ENCODE results near the gene CRB2.

The CRB2 gene

DNA sequence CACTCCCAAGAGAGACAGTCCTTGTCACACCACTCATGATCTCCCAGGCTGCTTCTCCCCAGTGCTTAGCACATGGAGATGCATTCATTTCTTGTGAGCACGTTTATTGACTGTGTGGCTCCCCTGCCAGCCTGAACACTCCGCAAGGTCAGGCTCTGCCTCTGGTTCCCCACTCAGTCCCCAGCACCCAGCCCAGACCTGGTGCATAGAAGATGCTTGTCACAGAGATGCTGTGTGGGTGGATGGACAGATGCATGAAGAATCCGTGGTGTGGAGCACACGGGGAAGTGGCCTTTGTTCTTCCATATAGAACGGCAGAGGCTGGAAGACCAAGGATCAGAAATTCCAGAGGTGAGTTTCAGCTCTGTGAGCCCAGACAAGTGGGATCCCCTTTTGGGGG lies 13.8 kb upstream of the CRB2 start:
- no peaks in the 10 kb centered on the region for H3K9me3 Mint-ChIP-seq
- H3K27ac Mint-ChIP-seq, result peak overlapping the region; percentile 54 to 82 (median 56)
- H3K36me3 Mint-ChIP-seq (ENCODE audit: low read depth), result no peaks in the 10 kb centered on the region
- peaks cover 9% of the 10 kb centered on the region for H3K27me3 Mint-ChIP-seq (ENCODE audit: low read depth)
- peaks cover 41% of the 10 kb centered on the region for H3K4me1 Mint-ChIP-seq
- no peak overlapping the region for H3K4me3 Mint-ChIP-seq
- TF ChIP-seq, protein P1, sequence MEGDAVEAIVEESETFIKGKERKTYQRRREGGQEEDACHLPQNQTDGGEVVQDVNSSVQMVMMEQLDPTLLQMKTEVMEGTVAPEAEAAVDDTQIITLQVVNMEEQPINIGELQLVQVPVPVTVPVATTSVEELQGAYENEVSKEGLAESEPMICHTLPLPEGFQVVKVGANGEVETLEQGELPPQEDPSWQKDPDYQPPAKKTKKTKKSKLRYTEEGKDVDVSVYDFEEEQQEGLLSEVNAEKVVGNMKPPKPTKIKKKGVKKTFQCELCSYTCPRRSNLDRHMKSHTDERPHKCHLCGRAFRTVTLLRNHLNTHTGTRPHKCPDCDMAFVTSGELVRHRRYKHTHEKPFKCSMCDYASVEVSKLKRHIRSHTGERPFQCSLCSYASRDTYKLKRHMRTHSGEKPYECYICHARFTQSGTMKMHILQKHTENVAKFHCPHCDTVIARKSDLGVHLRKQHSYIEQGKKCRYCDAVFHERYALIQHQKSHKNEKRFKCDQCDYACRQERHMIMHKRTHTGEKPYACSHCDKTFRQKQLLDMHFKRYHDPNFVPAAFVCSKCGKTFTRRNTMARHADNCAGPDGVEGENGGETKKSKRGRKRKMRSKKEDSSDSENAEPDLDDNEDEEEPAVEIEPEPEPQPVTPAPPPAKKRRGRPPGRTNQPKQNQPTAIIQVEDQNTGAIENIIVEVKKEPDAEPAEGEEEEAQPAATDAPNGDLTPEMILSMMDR (IDR thresholded peaks at IDR 0.05; ENCODE audit: unreplicated experiment in 3 of 3), result no peak

DNA sequence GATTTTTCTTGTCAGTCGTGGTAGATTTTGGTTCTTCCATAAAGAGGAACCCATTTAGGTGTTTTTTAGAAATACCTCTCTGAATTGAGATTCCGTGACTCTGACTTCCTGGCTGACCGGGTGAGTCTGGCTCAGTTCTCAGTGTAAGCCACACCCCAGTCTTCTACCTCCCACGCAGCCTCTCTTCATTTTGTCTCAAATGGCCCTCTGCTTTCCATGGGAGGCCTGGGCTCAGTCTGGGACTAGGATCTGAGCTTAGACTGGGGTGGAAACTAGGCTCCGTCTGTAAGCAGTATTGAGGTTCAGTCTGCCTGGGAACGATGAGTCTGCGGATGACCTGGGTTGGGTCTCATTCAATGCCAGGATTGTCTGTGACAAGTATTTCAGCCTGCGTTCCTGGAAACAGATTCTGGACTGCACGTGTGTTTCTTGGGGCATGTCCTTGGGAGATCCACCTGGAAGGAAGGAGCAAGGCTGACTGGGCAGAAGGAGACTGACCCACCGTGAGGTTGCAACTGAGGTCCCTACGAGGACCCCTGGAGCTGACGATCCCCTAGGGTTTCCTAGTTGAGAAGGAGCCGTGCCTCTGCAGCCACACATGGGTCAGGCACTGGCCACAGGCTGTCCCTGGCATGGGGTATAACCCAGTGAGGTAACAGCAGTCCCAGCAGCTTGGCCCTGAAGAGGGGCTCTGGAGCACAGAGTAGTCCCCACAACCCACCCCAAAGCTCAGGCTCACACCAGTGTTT lies 12.4 kb upstream of the CRB2 start:
- TF ChIP-seq, protein P1 (IDR thresholded peaks at IDR 0.05; ENCODE audit: unreplicated experiment in 3 of 3), result no peak
- H3K27me3 Mint-ChIP-seq (ENCODE audit: low read depth), result peaks cover 5% of the 10 kb centered on the region
- H3K27ac Mint-ChIP-seq, result peak overlapping the region in 2 of 3 experiments; percentile 22 to 36
- no peak overlapping the region for H3K4me3 Mint-ChIP-seq
- no peaks in the 10 kb centered on the region for H3K36me3 Mint-ChIP-seq (ENCODE audit: low read depth)
- no peaks in the 10 kb centered on the region for H3K9me3 Mint-ChIP-seq
- peaks cover 41% of the 10 kb centered on the region for H3K4me1 Mint-ChIP-seq

DNA sequence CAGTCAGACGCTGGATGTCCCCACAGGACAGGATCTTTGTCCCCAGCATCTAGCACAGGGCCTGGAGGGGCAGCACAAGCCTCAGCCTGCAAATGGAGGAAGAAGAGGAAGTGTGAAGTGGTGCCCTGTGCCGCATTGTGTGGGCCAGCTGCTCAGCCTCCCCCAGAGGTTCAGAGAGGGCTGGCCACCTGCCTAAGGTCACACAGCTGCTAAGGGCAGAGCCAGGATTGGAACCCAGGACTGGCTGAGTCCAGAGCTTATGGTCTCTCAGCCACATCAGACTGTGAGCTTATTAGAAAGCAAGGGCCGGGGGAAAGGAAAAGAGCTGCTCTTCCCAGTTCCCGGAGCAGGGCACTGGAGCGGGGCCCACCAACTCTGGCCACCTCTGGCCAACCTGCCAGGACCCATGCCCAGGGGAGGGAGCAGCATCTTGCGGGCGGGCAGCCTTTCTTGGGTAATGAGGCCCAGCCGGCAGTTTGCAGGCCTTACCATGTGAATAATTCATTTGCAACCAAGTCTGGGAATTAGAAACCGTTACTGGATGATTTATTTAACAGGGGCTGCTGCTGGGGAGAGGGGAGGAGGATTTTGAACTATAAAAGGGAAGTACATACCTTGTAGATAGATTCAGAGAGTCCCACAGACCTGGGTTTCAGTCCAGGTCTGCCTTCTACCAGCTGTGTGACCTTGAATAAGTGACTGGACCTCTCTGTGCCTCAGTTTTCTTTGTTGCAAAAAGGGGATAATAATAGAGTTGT lies 11.6 kb upstream of the CRB2 start:
- no peaks in the 10 kb centered on the region for H3K9me3 Mint-ChIP-seq
- TF ChIP-seq, protein P1 (IDR thresholded peaks at IDR 0.05; ENCODE audit: unreplicated experiment in 3 of 3), result no peak
- no peak overlapping the region for H3K27ac Mint-ChIP-seq
- H3K27me3 Mint-ChIP-seq (ENCODE audit: low read depth), result no peaks in the 10 kb centered on the region
- H3K36me3 Mint-ChIP-seq (ENCODE audit: low read depth), result no peaks in the 10 kb centered on the region
- H3K4me3 Mint-ChIP-seq, result no peak overlapping the region
- peaks cover 35% of the 10 kb centered on the region for H3K4me1 Mint-ChIP-seq

DNA sequence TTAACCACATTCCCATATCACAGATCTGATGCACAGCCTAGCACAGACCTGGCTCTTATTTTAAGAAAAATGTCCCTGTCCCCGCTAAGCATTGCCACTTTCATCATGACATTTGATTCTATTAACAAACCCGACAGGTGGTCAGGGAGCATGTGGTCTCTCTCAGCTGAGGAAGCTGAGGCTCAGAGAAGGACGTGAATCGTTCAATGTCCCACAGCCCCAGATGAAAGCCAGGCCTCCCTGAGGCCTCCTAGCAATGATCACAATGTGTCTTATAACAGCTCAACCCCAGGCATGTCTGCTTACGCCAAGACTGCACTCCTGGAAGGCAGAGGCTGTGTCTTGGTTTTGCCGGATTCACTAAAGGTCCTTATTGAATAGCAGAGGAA lies 10.4 kb upstream of the CRB2 start:
- H3K27ac Mint-ChIP-seq, result peak overlapping the region; percentile 28 to 63 (median 37)
- H3K36me3 Mint-ChIP-seq (ENCODE audit: low read depth), result no peaks in the 10 kb centered on the region
- no peaks in the 10 kb centered on the region for H3K27me3 Mint-ChIP-seq (ENCODE audit: low read depth)
- peaks cover 23% of the 10 kb centered on the region for H3K4me1 Mint-ChIP-seq
- TF ChIP-seq, protein P1 (IDR thresholded peaks at IDR 0.05; ENCODE audit: unreplicated experiment in 3 of 3), result no peak
- no peaks in the 10 kb centered on the region for H3K9me3 Mint-ChIP-seq
- no peak overlapping the region for H3K4me3 Mint-ChIP-seq

DNA sequence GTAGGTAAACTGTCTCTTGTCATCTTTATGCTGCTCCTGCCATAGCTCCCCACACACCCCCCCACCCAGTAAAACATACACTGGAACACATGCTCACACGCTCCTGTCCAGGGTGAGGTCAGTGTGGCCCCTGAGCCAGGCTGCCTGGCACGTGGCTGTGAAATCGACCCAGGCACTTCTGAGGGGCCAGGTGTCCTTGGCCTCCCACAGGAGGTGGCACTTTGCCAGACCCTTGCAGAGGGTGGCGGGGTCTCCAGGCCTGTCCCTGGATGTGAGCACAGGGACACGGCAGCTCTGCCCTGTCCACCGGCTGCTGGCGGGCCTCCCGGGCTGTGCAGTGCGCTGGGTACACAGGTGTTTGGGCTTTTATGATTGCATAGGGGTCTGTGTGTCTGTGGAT lies 10.0 kb upstream of the CRB2 start:
- Mint-ChIP-seq H3K27ac (peak overlapping the region in 2 of 3 experiments; percentile 28 to 37), H3K4me1 (peaks cover 18% of the 10 kb centered on the region), H3K9me3 (no peaks in the 10 kb centered on the region), H3K36me3 (ENCODE audit: low read depth) (no peaks in the 10 kb centered on the region), H3K4me3 (no peak overlapping the region), H3K27me3 (ENCODE audit: low read depth) (no peaks in the 10 kb centered on the region)
- TF ChIP-seq, protein P1 (IDR thresholded peaks at IDR 0.05; ENCODE audit: unreplicated experiment in 3 of 3), result no peak
